ENCODE measurements around the gene IRX6. TPM values are rescaled to one million over a fixed set of nuclear protein-coding genes. Genes with fewer than 3 reads are reported as not detected.

Gene IRX6
- total and polyA plus RNA-seq, 2 experiments from 2014 or later, result 0.10 TPM; not detected in 1

DNA sequence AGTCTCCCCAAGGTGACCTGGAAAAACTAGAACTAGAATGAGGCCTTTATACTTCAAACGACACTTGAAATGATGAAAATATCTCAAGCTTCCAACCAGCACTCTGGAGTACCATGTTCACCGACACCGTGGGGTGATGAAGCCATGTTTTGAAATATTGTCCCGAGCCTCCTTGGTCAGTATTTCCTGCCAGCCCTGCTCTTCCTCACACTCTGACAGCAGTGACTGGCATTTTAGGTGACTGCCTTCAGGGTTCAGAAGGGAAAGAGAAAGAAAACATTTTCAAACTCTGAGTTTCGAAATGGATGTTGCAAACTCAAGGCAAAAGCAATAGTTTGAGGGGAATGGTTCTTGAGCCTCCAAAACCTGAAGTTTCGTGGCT, 39.3 kb upstream of the IRX6 start:
- peaks cover 10% of the 10 kb centered on the region for H3K4me1 Mint-ChIP-seq
- Histone ChIP-seq H3K9me2 (ENCODE audit: insufficient read depth) (peaks cover 6% of the 10 kb centered on the region; the same call in 1 of the 2 replicates), H2AFZ (peak overlapping the region; percentile 52; the same call in 1 of the 2 replicates), H3K4me2 (no peak overlapping the region), H3K27me3 (ENCODE audit: insufficient read depth) (no peaks in the 10 kb centered on the region), H3F3A (replicated peaks; ENCODE audit: low read depth) (no peaks in the 10 kb centered on the region), H3K36me3 (ENCODE audit: insufficient read depth) (no peaks in the 10 kb centered on the region), H3K27ac (ENCODE audit: low read depth) (no peak overlapping the region), H4K20me1 (replicated peaks; ENCODE audit: insufficient read depth) (no peaks in the 10 kb centered on the region), H3K79me2 (replicated peaks; ENCODE audit: insufficient read depth) (no peaks in the 10 kb centered on the region), H3K4me1 (ENCODE audit: insufficient read depth) (peaks cover 13% of the 10 kb centered on the region), H3K4me3 (no peak overlapping the region)
- no peak overlapping the region for H3K4me3 Mint-ChIP-seq
- no peaks in the 10 kb centered on the region for H3K36me3 Mint-ChIP-seq (ENCODE audit: low read depth)
- TF ChIP-seq POLR2AphosphoS5 (IDR thresholded peaks at IDR 0.05; ENCODE audit: low read depth), result no peak
- no peak for TF ChIP-seq ZNF331 (CRISPR knock-in tag; IDR thresholded peaks at IDR 0.05; ENCODE audit: low read depth)
- no peak for TF ChIP-seq NANOG (IDR thresholded peaks at IDR 0.05; ENCODE audit: borderline replicate concordance)
- TF ChIP-seq EZH2 (IDR thresholded peaks at IDR 0.05; ENCODE audit: low read depth, unreplicated experiment), result no peak
- TF ChIP-seq JUNB (IDR thresholded peaks at IDR 0.05; ENCODE audit: unreplicated experiment), result no peak
- no peak for TF ChIP-seq CREB1 (CRISPR knock-in tag; IDR thresholded peaks at IDR 0.05; ENCODE audit: low read depth)
- no peak for TF ChIP-seq ETS1 (IDR thresholded peaks at IDR 0.05)
- TF ChIP-seq ZNF114 (CRISPR knock-in tag; IDR thresholded peaks at IDR 0.05), result no peak
- no peak for TF ChIP-seq EZH2phosphoT487 (IDR thresholded peaks at IDR 0.05; ENCODE audit: unreplicated experiment)
- TF ChIP-seq, protein P1, sequence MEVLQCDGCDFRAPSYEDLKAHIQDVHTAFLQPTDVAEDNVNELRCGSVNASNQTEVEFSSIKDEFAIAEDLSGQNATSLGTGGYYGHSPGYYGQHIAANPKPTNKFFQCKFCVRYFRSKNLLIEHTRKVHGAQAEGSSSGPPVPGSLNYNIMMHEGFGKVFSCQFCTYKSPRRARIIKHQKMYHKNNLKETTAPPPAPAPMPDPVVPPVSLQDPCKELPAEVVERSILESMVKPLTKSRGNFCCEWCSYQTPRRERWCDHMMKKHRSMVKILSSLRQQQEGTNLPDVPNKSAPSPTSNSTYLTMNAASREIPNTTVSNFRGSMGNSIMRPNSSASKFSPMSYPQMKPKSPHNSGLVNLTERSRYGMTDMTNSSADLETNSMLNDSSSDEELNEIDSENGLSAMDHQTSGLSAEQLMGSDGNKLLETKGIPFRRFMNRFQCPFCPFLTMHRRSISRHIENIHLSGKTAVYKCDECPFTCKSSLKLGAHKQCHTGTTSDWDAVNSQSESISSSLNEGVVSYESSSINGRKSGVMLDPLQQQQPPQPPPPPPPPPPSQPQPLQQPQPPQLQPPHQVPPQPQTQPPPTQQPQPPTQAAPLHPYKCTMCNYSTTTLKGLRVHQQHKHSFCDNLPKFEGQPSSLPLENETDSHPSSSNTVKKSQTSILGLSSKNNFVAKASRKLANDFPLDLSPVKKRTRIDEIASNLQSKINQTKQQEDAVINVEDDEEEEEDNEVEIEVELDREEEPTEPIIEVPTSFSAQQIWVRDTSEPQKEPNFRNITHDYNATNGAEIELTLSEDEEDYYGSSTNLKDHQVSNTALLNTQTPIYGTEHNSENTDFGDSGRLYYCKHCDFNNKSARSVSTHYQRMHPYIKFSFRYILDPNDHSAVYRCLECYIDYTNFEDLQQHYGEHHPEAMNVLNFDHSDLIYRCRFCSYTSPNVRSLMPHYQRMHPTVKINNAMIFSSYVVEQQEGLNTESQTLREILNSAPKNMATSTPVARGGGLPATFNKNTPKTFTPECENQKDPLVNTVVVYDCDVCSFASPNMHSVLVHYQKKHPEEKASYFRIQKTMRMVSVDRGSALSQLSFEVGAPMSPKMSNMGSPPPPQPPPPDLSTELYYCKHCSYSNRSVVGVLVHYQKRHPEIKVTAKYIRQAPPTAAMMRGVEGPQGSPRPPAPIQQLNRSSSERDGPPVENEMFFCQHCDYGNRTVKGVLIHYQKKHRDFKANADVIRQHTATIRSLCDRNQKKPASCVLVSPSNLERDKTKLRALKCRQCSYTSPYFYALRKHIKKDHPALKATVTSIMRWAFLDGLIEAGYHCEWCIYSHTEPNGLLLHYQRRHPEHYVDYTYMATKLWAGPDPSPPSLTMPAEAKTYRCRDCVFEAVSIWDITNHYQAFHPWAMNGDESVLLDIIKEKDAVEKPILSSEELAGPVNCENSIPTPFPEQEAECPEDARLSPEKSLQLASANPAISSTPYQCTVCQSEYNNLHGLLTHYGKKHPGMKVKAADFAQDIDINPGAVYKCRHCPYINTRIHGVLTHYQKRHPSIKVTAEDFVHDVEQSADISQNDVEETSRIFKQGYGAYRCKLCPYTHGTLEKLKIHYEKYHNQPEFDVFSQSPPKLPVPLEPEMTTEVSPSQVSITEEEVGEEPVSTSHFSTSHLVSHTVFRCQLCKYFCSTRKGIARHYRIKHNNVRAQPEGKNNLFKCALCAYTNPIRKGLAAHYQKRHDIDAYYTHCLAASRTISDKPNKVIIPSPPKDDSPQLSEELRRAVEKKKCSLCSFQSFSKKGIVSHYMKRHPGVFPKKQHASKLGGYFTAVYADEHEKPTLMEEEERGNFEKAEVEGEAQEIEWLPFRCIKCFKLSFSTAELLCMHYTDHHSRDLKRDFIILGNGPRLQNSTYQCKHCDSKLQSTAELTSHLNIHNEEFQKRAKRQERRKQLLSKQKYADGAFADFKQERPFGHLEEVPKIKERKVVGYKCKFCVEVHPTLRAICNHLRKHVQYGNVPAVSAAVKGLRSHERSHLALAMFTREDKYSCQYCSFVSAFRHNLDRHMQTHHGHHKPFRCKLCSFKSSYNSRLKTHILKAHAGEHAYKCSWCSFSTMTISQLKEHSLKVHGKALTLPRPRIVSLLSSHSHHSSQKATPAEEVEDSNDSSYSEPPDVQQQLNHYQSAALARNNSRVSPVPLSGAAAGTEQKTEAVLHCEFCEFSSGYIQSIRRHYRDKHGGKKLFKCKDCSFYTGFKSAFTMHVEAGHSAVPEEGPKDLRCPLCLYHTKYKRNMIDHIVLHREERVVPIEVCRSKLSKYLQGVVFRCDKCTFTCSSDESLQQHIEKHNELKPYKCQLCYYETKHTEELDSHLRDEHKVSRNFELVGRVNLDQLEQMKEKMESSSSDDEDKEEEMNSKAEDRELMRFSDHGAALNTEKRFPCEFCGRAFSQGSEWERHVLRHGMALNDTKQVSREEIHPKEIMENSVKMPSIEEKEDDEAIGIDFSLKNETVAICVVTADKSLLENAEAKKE (CRISPR knock-in tag; IDR thresholded peaks at IDR 0.05), result no peak
- no peak for TF ChIP-seq STAT1 (IDR thresholded peaks at IDR 0.05; ENCODE audit: unreplicated experiment)
- TF ChIP-seq, protein P2, sequence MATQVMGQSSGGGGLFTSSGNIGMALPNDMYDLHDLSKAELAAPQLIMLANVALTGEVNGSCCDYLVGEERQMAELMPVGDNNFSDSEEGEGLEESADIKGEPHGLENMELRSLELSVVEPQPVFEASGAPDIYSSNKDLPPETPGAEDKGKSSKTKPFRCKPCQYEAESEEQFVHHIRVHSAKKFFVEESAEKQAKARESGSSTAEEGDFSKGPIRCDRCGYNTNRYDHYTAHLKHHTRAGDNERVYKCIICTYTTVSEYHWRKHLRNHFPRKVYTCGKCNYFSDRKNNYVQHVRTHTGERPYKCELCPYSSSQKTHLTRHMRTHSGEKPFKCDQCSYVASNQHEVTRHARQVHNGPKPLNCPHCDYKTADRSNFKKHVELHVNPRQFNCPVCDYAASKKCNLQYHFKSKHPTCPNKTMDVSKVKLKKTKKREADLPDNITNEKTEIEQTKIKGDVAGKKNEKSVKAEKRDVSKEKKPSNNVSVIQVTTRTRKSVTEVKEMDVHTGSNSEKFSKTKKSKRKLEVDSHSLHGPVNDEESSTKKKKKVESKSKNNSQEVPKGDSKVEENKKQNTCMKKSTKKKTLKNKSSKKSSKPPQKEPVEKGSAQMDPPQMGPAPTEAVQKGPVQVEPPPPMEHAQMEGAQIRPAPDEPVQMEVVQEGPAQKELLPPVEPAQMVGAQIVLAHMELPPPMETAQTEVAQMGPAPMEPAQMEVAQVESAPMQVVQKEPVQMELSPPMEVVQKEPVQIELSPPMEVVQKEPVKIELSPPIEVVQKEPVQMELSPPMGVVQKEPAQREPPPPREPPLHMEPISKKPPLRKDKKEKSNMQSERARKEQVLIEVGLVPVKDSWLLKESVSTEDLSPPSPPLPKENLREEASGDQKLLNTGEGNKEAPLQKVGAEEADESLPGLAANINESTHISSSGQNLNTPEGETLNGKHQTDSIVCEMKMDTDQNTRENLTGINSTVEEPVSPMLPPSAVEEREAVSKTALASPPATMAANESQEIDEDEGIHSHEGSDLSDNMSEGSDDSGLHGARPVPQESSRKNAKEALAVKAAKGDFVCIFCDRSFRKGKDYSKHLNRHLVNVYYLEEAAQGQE (IDR thresholded peaks at IDR 0.05; ENCODE audit: unreplicated experiment), result no peak
- no peak for TF ChIP-seq CTCF (conservative IDR thresholded peaks at IDR 0.05; ENCODE audit: low read depth in 2 of 2)
- no peak for ATAC-seq
- no peak overlapping the region; the same call in 1 of the 2 replicates for H3K27ac Mint-ChIP-seq
- H3K27me3 Mint-ChIP-seq (ENCODE audit: insufficient read depth, low read depth, poor library complexity), result peaks cover 3% of the 10 kb centered on the region
- no peak for DNase-seq (ENCODE audit: low spot score)
- peaks cover 14% of the 10 kb centered on the region for H3K9me3 Mint-ChIP-seq

All from GM23338 (cell line).